HepG2 (cell line): Measurements from ENCODE around the gene TOMM40L. TPM values are rescaled to one million over a fixed set of nuclear protein-coding genes. Genes with fewer than 3 reads are reported as not detected.

ENCODE experiments used
- CBX2 ChIP-seq, 2 experiments: fragments of 200-600 bp in 1 of 2; sonication (generic); formaldehyde crosslinking in 1 of 2; IDR thresholded peaks; 2 replicates each; pipeline versions ENCODE4 v1.7.0 to v1.8.1; 2018 to 2022; ENCODE audit warnings: low read depth in 2 of 2, low read length in 1 of 2, mild to moderate bottlenecking in 1 of 2, missing genetic modification reagents in 1 of 2
- EP300 ChIP-seq, 3 experiments: sonication (generic) in 1 of 3; formaldehyde crosslinking in 1 of 3; IDR thresholded peaks; 2 replicates each; pipeline versions ENCODE4 v1.5.1 to v1.6.1; 2011 to 2020; ENCODE audit warnings: low read depth in 2 of 3, low read length in 2 of 3, borderline replicate concordance in 1 of 3, improper control_type of control experiment in 1 of 3, mild to moderate bottlenecking in 1 of 3, missing genetic modification reagents in 1 of 3, moderate library complexity in 1 of 3
- ETV6 ChIP-seq: sonication (generic); formaldehyde crosslinking; conservative IDR thresholded peaks from 2 replicates; pipeline ENCODE4 v1.4.0; 2020; ENCODE audit warnings: missing genetic modification reagents
- HOXA7 ChIP-seq: sonication (generic); formaldehyde crosslinking; IDR thresholded peaks from 2 replicates; pipeline ENCODE4 v1.8.1; 2022; ENCODE audit warnings: mild to moderate bottlenecking, missing genetic modification reagents, moderate library complexity
- MIER2 ChIP-seq: IDR thresholded peaks from 2 replicates; pipeline ENCODE4 v1.6.1; 2016; ENCODE audit warnings: missing biosample characterization, missing genetic modification reagents
- NAIF1 ChIP-seq: sonication (generic); formaldehyde crosslinking; IDR thresholded peaks from 2 replicates; pipeline ENCODE4 v1.5.0; 2020; ENCODE audit warnings: mild to moderate bottlenecking, missing genetic modification reagents, borderline replicate concordance
- NFE2L1 ChIP-seq: sonication (generic); formaldehyde crosslinking; IDR thresholded peaks from 2 replicates; pipeline ENCODE4 v1.4.0; 2020; ENCODE audit warnings: missing genetic modification reagents, mild to moderate bottlenecking, borderline replicate concordance
- RXRB ChIP-seq: IDR thresholded peaks from 2 replicates; pipeline ENCODE4 v1.6.1; 2016; ENCODE audit warnings: borderline replicate concordance, missing genetic modification reagents, missing compliant biosample characterization
- SMARCC2 ChIP-seq: fragments of 450-650 bp; IDR thresholded peaks from 2 replicates; pipeline ENCODE4 v1.6.1; 2017; ENCODE audit warnings: antibody characterized with exemption, mild to moderate bottlenecking
- TBX3 ChIP-seq: fragments of 450-650 bp; IDR thresholded peaks from 2 replicates; pipeline ENCODE4 v1.6.1; 2017; ENCODE audit warnings: antibody characterized with exemption, mild to moderate bottlenecking, inconsistent platforms, borderline replicate concordance
- ZMYM3 ChIP-seq: sonication (generic); formaldehyde crosslinking; IDR thresholded peaks from 2 replicates; pipeline ENCODE4 v1.5.1; 2020; ENCODE audit warnings: mild to moderate bottlenecking, missing genetic modification reagents
- ZNF329 ChIP-seq: sonication (generic); formaldehyde crosslinking; IDR thresholded peaks from 2 replicates; pipeline ENCODE4 v1.9.0; 2021; ENCODE audit warnings: low read depth, mild to moderate bottlenecking, missing genetic modification reagents
- ZNF558 ChIP-seq: sonication (generic); formaldehyde crosslinking; IDR thresholded peaks from 2 replicates; pipeline ENCODE4 v1.9.0; 2022; ENCODE audit warnings: mild to moderate bottlenecking, missing genetic modification reagents, borderline replicate concordance
- polyA plus RNA-seq, 8 experiments: library from polyadenylated mRNA; depleted of rRNA in 3 of 8; stranded (reverse) in 7 of 8; unstranded in 1 of 8; fragments of >200 nt; fragmentation: Illumina TruSeq in 4 of 8; extraction: Trizol in 4 of 8; gene quantifications; 2 replicates each; pipeline versions ENCODE4 v1.2.1 to v1.2.3, GENCODE V29; 2011 to 2016; ENCODE audit warnings: low read depth in 4 of 8, missing spikeins in 1 of 8, mixed read lengths in 1 of 8; ENCODE audit not compliant: insufficient read depth in 1 of 8
- total RNA-seq, 5 experiments: library from RNA; depleted of rRNA; stranded (reverse); fragments of >200 nt; fragmentation: Illumina TruSeq; extraction: Trizol; gene quantifications; 2 replicates each; pipeline ENCODE4 v1.2.3, GENCODE V29; 2016; ENCODE audit warnings: low read depth in 1 of 5
- TF ChIP-seq, protein P1 (sequence below): sonication (generic); formaldehyde crosslinking; IDR thresholded peaks from 2 replicates; pipeline ENCODE4 v1.8.1; 2023; ENCODE audit warnings: missing genetic modification reagents, mild to moderate bottlenecking, borderline replicate concordance
- TF ChIP-seq, protein P2 (sequence below): sonication (generic); formaldehyde crosslinking; IDR thresholded peaks from 2 replicates; pipeline ENCODE4 v1.4.0; 2020; ENCODE audit warnings: missing genetic modification reagents, borderline replicate concordance
- TF ChIP-seq, protein P3 (sequence below): sonication (generic); formaldehyde crosslinking; IDR thresholded peaks from 2 replicates; pipeline ENCODE4 v1.5.0; 2020; ENCODE audit warnings: mild to moderate bottlenecking, missing genetic modification reagents

TOMM40L gene
- total and polyA plus RNA-seq, 2 of the 13 experiments (the other 11 are each of a cell fraction or from before 2014, with no cell fraction given): 14.1 to 26.2 TPM

DNA sequence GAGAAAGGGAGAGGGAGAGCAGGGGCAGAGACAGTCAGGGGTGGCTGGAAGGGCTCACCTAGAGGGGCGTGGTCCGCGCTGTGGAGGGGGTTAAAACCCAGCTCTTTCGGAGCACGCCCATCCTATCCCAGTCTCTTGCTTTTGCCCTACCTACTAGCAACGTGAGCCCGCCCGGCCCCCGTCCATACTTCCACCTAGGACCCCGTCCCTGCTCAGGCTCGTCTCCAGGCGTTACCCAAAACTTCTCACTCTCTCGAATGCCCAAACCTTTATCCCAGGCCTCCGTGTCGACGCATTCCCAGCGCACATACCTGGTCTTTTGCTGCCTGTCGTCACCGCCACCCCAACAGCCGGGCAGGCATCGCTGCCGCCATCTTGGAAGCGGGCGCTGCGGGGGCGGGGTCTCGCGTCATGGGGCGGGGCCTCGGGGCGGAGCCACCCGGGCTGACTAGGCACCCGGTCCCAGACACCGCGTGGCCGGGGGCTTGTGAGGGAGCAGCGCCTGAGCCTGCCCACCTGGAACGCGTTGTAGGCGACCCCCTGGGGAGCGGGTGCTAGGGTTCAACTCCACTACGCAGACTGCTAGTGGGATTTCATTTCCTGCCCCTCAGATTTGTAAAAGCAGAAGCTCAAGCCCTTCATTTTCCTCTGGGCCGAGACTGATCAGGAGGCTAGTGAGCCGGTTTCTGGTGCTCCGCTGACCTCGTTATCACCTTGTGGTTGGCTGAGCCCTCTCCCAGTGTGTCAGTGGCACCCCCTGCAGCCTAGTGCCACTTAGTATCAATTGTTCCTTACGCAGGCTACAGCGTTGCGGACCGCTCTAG lies 48.5 kb upstream of the TOMM40L start, which contains the start of gene B4GALT3 (continued):
- no peak for TF ChIP-seq ZNF329
- TF ChIP-seq, protein P1, sequence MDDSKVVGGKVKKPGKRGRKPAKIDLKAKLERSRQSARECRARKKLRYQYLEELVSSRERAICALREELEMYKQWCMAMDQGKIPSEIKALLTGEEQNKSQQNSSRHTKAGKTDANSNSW (CRISPR knock-in tag): 0 out of 2 replicates have a peak, but pooled peaks have one; percentile 53
- TF ChIP-seq, protein P2, sequence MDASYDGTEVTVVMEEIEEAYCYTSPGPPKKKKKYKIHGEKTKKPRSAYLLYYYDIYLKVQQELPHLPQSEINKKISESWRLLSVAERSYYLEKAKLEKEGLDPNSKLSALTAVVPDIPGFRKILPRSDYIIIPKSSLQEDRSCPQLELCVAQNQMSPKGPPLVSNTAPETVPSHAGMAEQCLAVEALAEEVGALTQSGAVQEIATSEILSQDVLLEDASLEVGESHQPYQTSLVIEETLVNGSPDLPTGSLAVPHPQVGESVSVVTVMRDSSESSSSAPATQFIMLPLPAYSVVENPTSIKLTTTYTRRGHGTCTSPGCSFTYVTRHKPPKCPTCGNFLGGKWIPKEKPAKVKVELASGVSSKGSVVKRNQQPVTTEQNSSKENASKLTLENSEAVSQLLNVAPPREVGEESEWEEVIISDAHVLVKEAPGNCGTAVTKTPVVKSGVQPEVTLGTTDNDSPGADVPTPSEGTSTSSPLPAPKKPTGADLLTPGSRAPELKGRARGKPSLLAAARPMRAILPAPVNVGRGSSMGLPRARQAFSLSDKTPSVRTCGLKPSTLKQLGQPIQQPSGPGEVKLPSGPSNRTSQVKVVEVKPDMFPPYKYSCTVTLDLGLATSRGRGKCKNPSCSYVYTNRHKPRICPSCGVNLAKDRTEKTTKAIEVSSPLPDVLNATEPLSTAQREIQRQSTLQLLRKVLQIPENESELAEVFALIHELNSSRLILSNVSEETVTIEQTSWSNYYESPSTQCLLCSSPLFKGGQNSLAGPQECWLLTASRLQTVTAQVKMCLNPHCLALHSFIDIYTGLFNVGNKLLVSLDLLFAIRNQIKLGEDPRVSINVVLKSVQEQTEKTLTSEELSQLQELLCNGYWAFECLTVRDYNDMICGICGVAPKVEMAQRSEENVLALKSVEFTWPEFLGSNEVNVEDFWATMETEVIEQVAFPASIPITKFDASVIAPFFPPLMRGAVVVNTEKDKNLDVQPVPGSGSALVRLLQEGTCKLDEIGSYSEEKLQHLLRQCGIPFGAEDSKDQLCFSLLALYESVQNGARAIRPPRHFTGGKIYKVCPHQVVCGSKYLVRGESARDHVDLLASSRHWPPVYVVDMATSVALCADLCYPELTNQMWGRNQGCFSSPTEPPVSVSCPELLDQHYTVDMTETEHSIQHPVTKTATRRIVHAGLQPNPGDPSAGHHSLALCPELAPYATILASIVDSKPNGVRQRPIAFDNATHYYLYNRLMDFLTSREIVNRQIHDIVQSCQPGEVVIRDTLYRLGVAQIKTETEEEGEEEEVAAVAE: peak; percentile 79
- no peak for TF ChIP-seq HOXA7
- TF ChIP-seq MIER2 (CRISPR knock-in tag): no peak; the same call in 1 of the 2 replicates
- TF ChIP-seq NAIF1 (CRISPR knock-in tag): no peak; the same call in 1 of the 2 replicates
- no peak for TF ChIP-seq CBX2 (IDR thresholded peaks at IDR 0.05; ENCODE audit: low read depth, low read length)
- no peak for TF ChIP-seq CBX2 (CRISPR knock-in tag; IDR thresholded peaks at IDR 0.05; ENCODE audit: low read depth)
- TF ChIP-seq NFE2L1 (CRISPR knock-in tag): no peak
- no peak for TF ChIP-seq SMARCC2
- TF ChIP-seq, protein P3, sequence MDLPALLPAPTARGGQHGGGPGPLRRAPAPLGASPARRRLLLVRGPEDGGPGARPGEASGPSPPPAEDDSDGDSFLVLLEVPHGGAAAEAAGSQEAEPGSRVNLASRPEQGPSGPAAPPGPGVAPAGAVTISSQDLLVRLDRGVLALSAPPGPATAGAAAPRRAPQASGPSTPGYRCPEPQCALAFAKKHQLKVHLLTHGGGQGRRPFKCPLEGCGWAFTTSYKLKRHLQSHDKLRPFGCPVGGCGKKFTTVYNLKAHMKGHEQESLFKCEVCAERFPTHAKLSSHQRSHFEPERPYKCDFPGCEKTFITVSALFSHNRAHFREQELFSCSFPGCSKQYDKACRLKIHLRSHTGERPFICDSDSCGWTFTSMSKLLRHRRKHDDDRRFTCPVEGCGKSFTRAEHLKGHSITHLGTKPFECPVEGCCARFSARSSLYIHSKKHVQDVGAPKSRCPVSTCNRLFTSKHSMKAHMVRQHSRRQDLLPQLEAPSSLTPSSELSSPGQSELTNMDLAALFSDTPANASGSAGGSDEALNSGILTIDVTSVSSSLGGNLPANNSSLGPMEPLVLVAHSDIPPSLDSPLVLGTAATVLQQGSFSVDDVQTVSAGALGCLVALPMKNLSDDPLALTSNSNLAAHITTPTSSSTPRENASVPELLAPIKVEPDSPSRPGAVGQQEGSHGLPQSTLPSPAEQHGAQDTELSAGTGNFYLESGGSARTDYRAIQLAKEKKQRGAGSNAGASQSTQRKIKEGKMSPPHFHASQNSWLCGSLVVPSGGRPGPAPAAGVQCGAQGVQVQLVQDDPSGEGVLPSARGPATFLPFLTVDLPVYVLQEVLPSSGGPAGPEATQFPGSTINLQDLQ (CRISPR knock-in tag): peak; percentile 73
- TF ChIP-seq ZMYM3 (CRISPR knock-in tag): 0 out of 2 replicates have a peak, but pooled peaks have one; percentile 9
- 0 out of 4 replicates have a peak, but pooled peaks of 1 of the 2 experiments have one; percentile 3 for TF ChIP-seq EP300 (IDR thresholded peaks at IDR 0.05; ENCODE audit: low read depth in 2 of 2, low read length in 2 of 2)
- TF ChIP-seq EP300 (CRISPR knock-in tag; IDR thresholded peaks at IDR 0.05; ENCODE audit: borderline replicate concordance): no peak
- TF ChIP-seq ETV6 (CRISPR knock-in tag): peak; percentile 56; the same call in 1 of the 2 replicates
- 0 out of 2 replicates have a peak, but pooled peaks have one; percentile 35 for TF ChIP-seq TBX3
- TF ChIP-seq ZNF558: peak; percentile 77; the same call in 1 of the 2 replicates
- no peak; the same call in none of the 2 replicates for TF ChIP-seq RXRB (CRISPR knock-in tag)
